Measurements from ENCODE around the gene PCID2.

PCID2 gene

GRCh38 chr13:113218586-113218985, 10.1 kb upstream of the PCID2 start:
- H3K36me3 ChIP-seq (ENCODE audit: control insufficient read depth, low read depth, low read length), result peaks cover 33% of the 10 kb centered on the region
- no peaks in the 10 kb centered on the region for H3K9me3 ChIP-seq (ENCODE audit: control insufficient read depth, low read depth, low read length)
- H3K4me3 ChIP-seq (ENCODE audit: low read length), result no peak overlapping the region
- H3K9ac ChIP-seq (ENCODE audit: low read length), result no peak overlapping the region
- peaks cover 17% of the 10 kb centered on the region for H3K4me1 ChIP-seq (ENCODE audit: control insufficient read depth, low read depth, low read length)
- H3K27ac ChIP-seq (ENCODE audit: low read length), result no peak overlapping the region
- no peaks in the 10 kb centered on the region for H3K27me3 ChIP-seq (ENCODE audit: control insufficient read depth, insufficient read depth, low read length)

DNA sequence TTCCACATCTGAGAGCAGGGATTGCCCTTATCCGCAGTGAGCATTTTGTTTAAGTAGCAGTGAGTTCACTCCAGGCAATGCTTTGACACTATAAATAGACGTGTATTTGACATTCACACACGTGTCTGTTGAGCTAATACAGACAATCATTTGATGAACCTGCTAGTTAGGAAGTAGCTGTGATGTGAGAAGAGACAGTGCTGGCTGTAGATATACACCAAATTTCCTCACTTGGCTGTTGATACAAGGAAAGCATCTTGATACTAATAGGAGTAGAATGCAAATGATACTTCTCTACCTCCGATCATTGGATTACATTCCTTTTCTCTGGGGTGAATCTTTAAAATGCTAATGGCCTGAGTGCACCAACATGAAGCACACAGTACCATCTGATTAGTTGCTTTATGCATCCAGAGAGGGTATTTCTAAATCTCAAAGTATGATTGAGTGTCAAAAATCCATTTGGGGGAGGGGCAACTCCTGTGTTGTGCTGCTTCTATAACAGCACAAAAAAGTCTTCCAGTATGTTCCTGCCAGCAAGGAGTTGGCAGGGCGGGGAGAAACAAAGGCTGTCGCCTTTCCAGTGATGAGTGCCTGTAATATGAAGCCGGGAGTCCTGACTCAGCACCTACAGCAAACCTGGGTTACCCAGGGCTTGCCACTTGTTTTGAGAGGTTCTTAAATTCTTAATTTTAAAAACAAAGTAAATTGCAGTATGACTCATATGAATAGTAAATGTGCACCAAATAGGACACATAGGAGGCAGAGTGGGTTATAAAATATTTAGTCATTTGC, 8.0 kb upstream of the PCID2 start:
- Histone ChIP-seq H3K9ac (ENCODE audit: low read length) (peak overlapping the region; percentile 61), H3K9me3 (ENCODE audit: control insufficient read depth, low read depth, low read length) (no peaks in the 10 kb centered on the region), H3K27me3 (ENCODE audit: control insufficient read depth, insufficient read depth, low read length) (no peaks in the 10 kb centered on the region), H3K36me3 (ENCODE audit: control insufficient read depth, low read depth, low read length) (peaks cover 32% of the 10 kb centered on the region), H3K4me1 (ENCODE audit: control insufficient read depth, low read depth, low read length) (peaks cover 17% of the 10 kb centered on the region), H3K27ac (ENCODE audit: low read length) (peak overlapping the region; percentile 52), H3K4me3 (ENCODE audit: low read length) (peak overlapping the region; percentile 2)

DNA sequence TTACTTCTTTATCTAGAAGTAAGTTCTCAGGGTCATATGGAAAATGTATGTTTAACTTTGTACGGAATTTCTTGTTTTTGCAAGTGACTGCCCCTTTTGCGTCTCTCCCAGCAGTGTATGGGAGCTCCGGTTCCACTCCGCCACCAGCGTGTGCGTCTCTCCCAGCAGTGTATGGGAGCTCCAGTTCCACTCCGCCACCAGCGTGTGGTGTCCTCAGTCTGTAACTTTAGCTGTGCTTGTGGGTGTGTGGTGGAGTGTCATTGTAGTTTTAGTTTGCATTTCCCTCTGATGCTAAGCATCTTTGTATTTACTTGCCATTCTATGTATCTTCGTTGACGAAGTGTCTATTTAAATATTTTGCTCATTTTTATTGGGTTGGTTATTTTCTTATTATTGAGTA, 3.3 kb upstream of the PCID2 start:
- H3K36me3 ChIP-seq (ENCODE audit: control insufficient read depth, low read depth, low read length), result peaks cover 13% of the 10 kb centered on the region
- no peaks in the 10 kb centered on the region for H3K27me3 ChIP-seq (ENCODE audit: control insufficient read depth, insufficient read depth, low read length)
- H3K9ac ChIP-seq (ENCODE audit: low read length), result no peak overlapping the region
- no peak overlapping the region for H3K4me3 ChIP-seq (ENCODE audit: low read length)
- peaks cover 21% of the 10 kb centered on the region for H3K4me1 ChIP-seq (ENCODE audit: control insufficient read depth, low read depth, low read length)
- no peak overlapping the region for H3K27ac ChIP-seq (ENCODE audit: low read length)
- H3K9me3 ChIP-seq (ENCODE audit: control insufficient read depth, low read depth, low read length), result no peaks in the 10 kb centered on the region

DNA sequence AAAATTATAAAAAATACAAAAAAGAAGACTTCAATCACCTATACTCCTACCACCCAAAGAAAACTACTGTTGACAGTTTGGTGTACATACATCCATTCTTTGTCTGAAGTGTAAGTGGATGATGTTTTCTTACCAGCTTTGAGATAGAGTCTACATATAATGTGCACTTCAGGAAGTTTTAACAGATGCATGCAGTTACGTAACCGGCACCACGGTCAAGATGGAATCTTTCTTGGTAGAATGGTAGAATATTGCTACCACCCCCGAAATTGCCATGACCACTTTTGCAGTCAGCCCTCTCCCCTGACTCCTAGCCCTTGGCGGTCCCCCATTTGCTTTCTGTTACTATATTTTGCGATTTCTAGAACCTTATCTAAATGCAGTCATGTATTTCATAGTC, 2.4 kb upstream of the PCID2 start:
- peaks cover 12% of the 10 kb centered on the region for H3K4me1 ChIP-seq (ENCODE audit: control insufficient read depth, low read depth, low read length)
- H3K27ac ChIP-seq (ENCODE audit: low read length), result no peak overlapping the region
- peak overlapping the region; percentile 87 for H3K9ac ChIP-seq (ENCODE audit: low read length)
- no peaks in the 10 kb centered on the region for H3K9me3 ChIP-seq (ENCODE audit: control insufficient read depth, low read depth, low read length)
- peaks cover 21% of the 10 kb centered on the region for H3K36me3 ChIP-seq (ENCODE audit: control insufficient read depth, low read depth, low read length)
- H3K4me3 ChIP-seq (ENCODE audit: low read length), result peak overlapping the region; percentile 78
- no peaks in the 10 kb centered on the region for H3K27me3 ChIP-seq (ENCODE audit: control insufficient read depth, insufficient read depth, low read length)

GRCh38 chr13:113209759-113210421, 1.4 kb upstream of the PCID2 start:
- Histone ChIP-seq H3K27me3 (ENCODE audit: control insufficient read depth, insufficient read depth, low read length) (no peaks in the 10 kb centered on the region), H3K9ac (ENCODE audit: low read length) (peak overlapping the region; percentile 87), H3K27ac (ENCODE audit: low read length) (peak overlapping the region; percentile 75), H3K4me1 (ENCODE audit: control insufficient read depth, low read depth, low read length) (peaks cover 10% of the 10 kb centered on the region), H3K36me3 (ENCODE audit: control insufficient read depth, low read depth, low read length) (peaks cover 24% of the 10 kb centered on the region), H3K9me3 (ENCODE audit: control insufficient read depth, low read depth, low read length) (no peaks in the 10 kb centered on the region), H3K4me3 (ENCODE audit: low read length) (peak overlapping the region; percentile 78)

DNA sequence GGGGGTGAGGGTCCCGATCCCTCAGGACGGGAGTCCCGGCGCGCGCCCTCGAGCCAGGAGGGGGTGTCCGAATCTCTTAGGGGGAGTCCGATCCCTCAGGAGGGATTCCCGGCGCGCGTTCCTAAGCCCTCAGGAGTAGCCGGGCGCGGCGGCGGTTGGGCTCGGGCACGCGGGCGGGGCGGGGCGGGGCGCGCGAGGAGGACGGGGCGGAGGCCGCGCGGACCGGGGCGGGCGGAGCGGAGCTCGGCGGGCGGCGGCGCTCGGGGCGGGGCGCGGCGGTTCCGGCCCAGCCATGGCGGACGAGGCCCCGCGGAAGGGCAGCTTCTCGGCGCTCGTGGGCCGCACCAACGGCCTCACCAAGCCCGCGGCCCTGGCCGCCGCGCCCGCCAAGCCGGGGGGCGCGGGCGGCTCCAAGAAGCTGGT, 878 bp upstream of the PCID2 start, which contains the start of gene CUL4A:
CUL4A (plus strand) TSS at position 278 of the 423 bp plus-strand sequence; CDS start at position 293, 15 bp downstream.
- Histone ChIP-seq H3K27ac (ENCODE audit: low read length) (peak within 1 kb of the TSS; percentile 75), H3K36me3 (ENCODE audit: control insufficient read depth, low read depth, low read length) (peaks cover 24% of the 10 kb centered on the region), H3K27me3 (ENCODE audit: control insufficient read depth, insufficient read depth, low read length) (no peaks in the 10 kb centered on the region), H3K4me1 (ENCODE audit: control insufficient read depth, low read depth, low read length) (peaks cover 10% of the 10 kb centered on the region), H3K9me3 (ENCODE audit: control insufficient read depth, low read depth, low read length) (no peaks in the 10 kb centered on the region), H3K9ac (ENCODE audit: low read length) (peak within 1 kb of the TSS; percentile 89), H3K4me3 (ENCODE audit: low read length) (peak within 1 kb of the TSS; percentile 86)

DNA sequence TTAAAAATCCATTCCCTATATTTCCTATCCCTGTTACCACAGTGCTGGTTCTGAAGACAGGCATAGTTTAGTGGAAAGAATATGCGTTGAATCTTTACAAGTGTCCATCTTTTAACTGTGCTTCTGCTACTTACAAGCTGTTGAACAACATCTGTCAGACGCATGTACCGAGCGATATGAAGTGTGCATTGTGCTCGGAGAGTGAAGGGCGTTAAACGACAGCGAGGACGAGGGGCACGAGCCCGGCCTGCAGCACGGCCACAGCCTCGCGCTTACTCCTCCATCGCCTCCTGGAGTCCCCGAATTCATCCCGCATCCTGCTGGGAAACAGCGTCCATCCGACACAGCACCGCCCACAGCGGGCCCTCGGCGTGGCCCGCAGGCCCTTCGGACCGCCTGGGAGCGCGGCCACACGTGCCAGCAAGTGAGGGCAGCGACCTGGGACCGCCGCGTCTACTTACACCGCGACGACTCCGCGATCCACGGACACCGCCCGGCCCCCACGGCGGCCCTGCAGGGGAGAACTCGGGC, 514 bp downstream of the PCID2 start:
- Histone ChIP-seq H3K9me3 (ENCODE audit: control insufficient read depth, low read depth, low read length) (no peaks in the 10 kb centered on the region), H3K9ac (ENCODE audit: low read length) (peak overlapping the region; percentile 89), H3K27ac (ENCODE audit: low read length) (peak overlapping the region; percentile 30), H3K4me1 (ENCODE audit: control insufficient read depth, low read depth, low read length) (peaks cover 10% of the 10 kb centered on the region), H3K4me3 (ENCODE audit: low read length) (peak overlapping the region; percentile 86), H3K27me3 (ENCODE audit: control insufficient read depth, insufficient read depth, low read length) (no peaks in the 10 kb centered on the region), H3K36me3 (ENCODE audit: control insufficient read depth, low read depth, low read length) (peaks cover 15% of the 10 kb centered on the region)

DNA sequence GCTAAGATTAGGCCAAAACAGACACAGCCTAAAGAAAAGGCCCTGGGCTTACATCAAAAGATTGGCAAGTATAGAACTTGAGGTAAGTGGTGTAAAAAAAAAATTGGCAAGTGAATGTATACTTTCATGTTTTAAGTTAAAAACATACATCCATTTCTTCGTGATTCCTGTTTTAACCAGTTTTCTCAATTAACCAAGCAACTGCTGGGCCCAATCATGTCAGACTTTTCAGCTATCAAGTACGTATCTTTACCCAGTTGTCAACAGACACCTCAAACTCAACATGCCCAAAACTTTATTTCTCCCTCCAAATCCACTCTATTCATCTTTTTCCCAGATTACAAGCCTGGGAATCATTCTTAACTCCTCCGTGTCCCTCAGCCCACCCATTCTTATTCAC, 1.0 kb downstream of the PCID2 start:
- H3K9me3 ChIP-seq (ENCODE audit: control insufficient read depth, low read depth, low read length), result no peaks in the 10 kb centered on the region
- peak overlapping the region; percentile 89 for H3K9ac ChIP-seq (ENCODE audit: low read length)
- H3K27ac ChIP-seq (ENCODE audit: low read length), result no peak overlapping the region
- peak overlapping the region; percentile 86 for H3K4me3 ChIP-seq (ENCODE audit: low read length)
- no peaks in the 10 kb centered on the region for H3K27me3 ChIP-seq (ENCODE audit: control insufficient read depth, insufficient read depth, low read length)
- peaks cover 15% of the 10 kb centered on the region for H3K36me3 ChIP-seq (ENCODE audit: control insufficient read depth, low read depth, low read length)
- H3K4me1 ChIP-seq (ENCODE audit: control insufficient read depth, low read depth, low read length), result peaks cover 10% of the 10 kb centered on the region

GRCh38 chr13:113205428-113205931, 3.0 kb downstream of the PCID2 start:
- Histone ChIP-seq H3K9ac (ENCODE audit: low read length) (no peak overlapping the region), H3K9me3 (ENCODE audit: control insufficient read depth, low read depth, low read length) (no peaks in the 10 kb centered on the region), H3K27ac (ENCODE audit: low read length) (no peak overlapping the region), H3K27me3 (ENCODE audit: control insufficient read depth, insufficient read depth, low read length) (no peaks in the 10 kb centered on the region), H3K36me3 (ENCODE audit: control insufficient read depth, low read depth, low read length) (peaks cover 15% of the 10 kb centered on the region), H3K4me3 (ENCODE audit: low read length) (no peak overlapping the region), H3K4me1 (ENCODE audit: control insufficient read depth, low read depth, low read length) (peaks cover 6% of the 10 kb centered on the region)

GRCh38 chr13:113204378-113204734, 4.1 kb downstream of the PCID2 start:
- Histone ChIP-seq H3K4me3 (ENCODE audit: low read length) (no peak overlapping the region), H3K27ac (ENCODE audit: low read length) (no peak overlapping the region), H3K36me3 (ENCODE audit: control insufficient read depth, low read depth, low read length) (peaks cover 26% of the 10 kb centered on the region), H3K27me3 (ENCODE audit: control insufficient read depth, insufficient read depth, low read length) (no peaks in the 10 kb centered on the region), H3K4me1 (ENCODE audit: control insufficient read depth, low read depth, low read length) (peaks cover 6% of the 10 kb centered on the region), H3K9me3 (ENCODE audit: control insufficient read depth, low read depth, low read length) (no peaks in the 10 kb centered on the region), H3K9ac (ENCODE audit: low read length) (no peak overlapping the region)

DNA sequence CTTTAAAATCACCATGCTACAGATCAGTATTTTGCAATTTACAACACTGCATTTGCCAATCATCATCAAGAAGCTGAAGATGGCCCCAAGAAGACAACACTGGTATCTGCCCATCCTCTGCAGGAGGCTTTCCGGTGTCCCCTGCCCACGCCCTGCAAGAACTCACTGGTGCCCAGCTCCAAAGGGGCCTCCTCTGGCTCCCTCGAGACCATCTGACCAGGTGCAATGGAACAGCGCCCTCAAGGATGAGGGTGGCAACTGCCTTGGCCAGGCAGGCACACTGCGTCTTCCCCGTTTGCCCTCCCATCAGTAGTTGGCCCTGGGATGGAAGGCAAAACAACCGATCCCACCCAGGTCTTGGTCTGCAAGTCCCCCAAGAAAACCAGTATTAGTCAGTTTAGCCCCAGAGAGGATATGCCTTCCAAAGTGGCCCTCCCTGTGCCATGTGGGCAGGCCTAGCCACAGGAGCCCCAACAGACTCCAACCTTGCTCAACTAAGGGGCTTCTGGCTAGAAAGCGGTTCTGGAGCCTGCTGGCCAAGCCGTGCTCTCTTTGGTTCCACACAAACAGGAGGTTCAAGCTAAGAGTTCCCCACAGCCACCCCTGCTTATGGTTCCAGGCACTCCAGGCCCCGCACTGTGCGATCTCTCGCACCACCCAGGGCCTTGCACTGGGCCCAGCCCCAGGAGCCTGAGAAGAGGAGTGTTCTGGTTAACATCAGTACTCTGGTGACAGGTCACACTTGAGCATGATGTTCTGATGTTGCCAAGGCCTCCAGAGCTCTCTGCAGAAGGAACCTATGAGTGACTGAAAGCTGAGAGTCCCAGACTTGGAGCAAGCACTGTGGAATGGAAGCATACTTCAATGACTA, 4.7 kb downstream of the PCID2 start:
- H3K36me3 ChIP-seq (ENCODE audit: control insufficient read depth, low read depth, low read length), result peaks cover 32% of the 10 kb centered on the region
- no peaks in the 10 kb centered on the region for H3K27me3 ChIP-seq (ENCODE audit: control insufficient read depth, insufficient read depth, low read length)
- H3K4me3 ChIP-seq (ENCODE audit: low read length), result no peak overlapping the region
- no peak overlapping the region for H3K27ac ChIP-seq (ENCODE audit: low read length)
- peaks cover 6% of the 10 kb centered on the region for H3K4me1 ChIP-seq (ENCODE audit: control insufficient read depth, low read depth, low read length)
- H3K9ac ChIP-seq (ENCODE audit: low read length), result no peak overlapping the region
- no peaks in the 10 kb centered on the region for H3K9me3 ChIP-seq (ENCODE audit: control insufficient read depth, low read depth, low read length)
